IPS-15b (cell line): ENCODE measurements around the gene OVCH2.
A peak's percentile ranks its signal among the peaks of the same experiment; 100 is the strongest.

Experiments used
- H3K27me3 ChIP-seq: one replicate; pipeline ENCODE4 v1.6.1; 2013; ENCODE audit warnings: low read length; ENCODE audit not compliant: control insufficient read depth, insufficient read depth
- H3K36me3 ChIP-seq: one replicate; pipeline ENCODE4 v1.6.1; 2013; ENCODE audit warnings: low read length; ENCODE audit not compliant: control insufficient read depth, insufficient read depth
- H3K4me1 ChIP-seq: one replicate; pipeline ENCODE4 v1.6.1; 2013; ENCODE audit warnings: mild to moderate bottlenecking, low read length; ENCODE audit not compliant: control insufficient read depth, insufficient read depth
- H3K4me3 ChIP-seq: one replicate; pipeline ENCODE4 v1.5.1; 2013; ENCODE audit warnings: low read depth, low read length
- H3K9ac ChIP-seq: one replicate; pipeline ENCODE4 v1.6.1; 2013; ENCODE audit warnings: low read depth, mild to moderate bottlenecking, low read length
- H3K9me3 ChIP-seq: one replicate; pipeline ENCODE4 v1.6.1; 2013; ENCODE audit warnings: mild to moderate bottlenecking, low read length; ENCODE audit not compliant: control insufficient read depth, insufficient read depth

OVCH2 gene

DNA sequence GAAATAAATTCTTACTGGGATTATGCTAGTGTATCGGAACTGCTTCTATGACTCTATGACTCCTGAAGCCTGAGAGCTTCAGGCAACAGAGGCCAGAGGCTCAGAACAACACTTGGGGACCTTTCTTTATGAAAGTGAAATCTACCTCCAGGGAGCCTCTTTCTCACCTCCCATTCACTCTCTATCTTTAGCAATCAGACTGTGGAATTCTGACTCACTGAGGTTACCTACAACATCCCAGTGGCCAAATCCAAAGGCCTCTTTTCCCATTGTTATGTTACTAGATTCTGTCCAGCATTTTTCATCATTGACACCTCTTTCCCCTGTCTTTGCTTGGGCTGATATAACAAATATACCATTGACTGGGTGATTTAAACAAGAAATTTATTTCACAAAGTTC lies 18.9 kb downstream of the OVCH2 start:
- Histone ChIP-seq H3K9ac (no peak overlapping the region), H3K27me3 (peaks cover 2% of the 10 kb centered on the region), H3K36me3 (no peaks in the 10 kb centered on the region), H3K9me3 (no peaks in the 10 kb centered on the region), H3K4me1 (no peaks in the 10 kb centered on the region), H3K4me3 (no peak overlapping the region)

DNA sequence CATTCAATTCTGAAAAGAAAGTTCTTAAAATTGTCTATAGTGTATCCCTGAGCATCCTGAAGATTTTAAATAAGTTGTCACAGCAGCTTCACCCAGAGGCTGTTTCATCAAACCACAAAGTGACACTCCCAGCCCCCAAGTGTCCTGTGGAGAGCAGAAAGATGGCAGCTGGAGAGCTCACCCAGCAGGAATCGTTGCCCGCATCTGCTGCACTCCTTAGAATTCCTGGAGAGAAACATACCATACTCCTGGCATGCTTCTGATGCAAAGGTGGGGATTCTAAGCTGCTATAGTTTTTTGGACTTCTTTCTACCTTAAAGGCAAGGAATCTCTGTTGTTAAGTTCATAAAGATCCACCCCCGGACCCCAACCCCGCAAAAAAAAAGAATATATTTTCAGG lies 19.5 kb downstream of the OVCH2 start:
- Histone ChIP-seq H3K4me1 (no peaks in the 10 kb centered on the region), H3K27me3 (peaks cover 2% of the 10 kb centered on the region), H3K9ac (no peak overlapping the region), H3K36me3 (no peaks in the 10 kb centered on the region), H3K9me3 (no peaks in the 10 kb centered on the region), H3K4me3 (no peak overlapping the region)

DNA sequence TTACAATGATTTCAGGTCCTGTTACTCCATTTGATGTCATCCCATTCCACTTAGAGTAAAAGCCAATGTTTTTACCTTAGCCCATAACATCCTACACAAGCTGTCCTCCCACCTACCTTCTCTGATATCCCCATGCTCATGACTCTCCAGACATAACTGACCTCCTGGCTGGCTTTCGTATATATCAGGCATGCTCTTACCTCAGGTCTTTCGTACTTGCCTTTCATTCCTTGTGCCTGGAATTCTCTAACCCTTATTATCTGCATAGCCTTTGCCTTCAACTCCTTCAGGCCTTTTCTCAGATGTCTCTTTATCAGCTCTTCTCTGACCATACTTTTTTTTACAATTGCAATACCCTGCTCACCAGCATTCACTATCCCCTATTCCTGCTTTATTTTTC lies 22.7 kb downstream of the OVCH2 start:
- H3K27me3 ChIP-seq = peaks cover 2% of the 10 kb centered on the region

DNA sequence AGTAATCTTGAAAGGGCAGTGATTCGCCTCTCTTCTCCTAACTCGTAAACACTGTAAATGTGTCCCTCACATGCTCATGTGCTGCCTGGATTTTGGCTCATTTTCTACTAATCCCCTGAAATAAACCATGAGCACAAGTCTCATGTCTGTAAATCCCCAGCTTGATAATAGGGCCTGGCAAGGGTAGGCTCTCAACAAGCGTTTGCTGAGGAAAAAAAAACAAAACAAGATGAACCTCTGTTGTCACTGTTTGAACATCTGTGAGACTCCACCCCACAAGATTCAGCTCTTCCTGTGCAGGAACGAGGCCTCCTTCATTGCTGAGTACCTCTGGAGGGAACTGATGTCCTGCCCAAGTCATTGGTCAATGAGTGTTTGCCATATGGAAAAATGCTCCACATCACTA lies 28.5 kb downstream of the OVCH2 start:
- no peaks in the 10 kb centered on the region for H3K4me1 ChIP-seq
- H3K4me3 ChIP-seq = no peak overlapping the region
- H3K9ac ChIP-seq = no peak overlapping the region
- H3K27me3 ChIP-seq = peaks cover 4% of the 10 kb centered on the region
- no peaks in the 10 kb centered on the region for H3K36me3 ChIP-seq
- no peaks in the 10 kb centered on the region for H3K9me3 ChIP-seq

More for the DNA sequence above, 22.7 kb downstream of the OVCH2 start:
- H3K36me3 ChIP-seq = no peaks in the 10 kb centered on the region
- no peaks in the 10 kb centered on the region for H3K9me3 ChIP-seq
- H3K4me3 ChIP-seq = no peak overlapping the region
- H3K4me1 ChIP-seq = no peaks in the 10 kb centered on the region
- H3K9ac ChIP-seq = no peak overlapping the region

DNA sequence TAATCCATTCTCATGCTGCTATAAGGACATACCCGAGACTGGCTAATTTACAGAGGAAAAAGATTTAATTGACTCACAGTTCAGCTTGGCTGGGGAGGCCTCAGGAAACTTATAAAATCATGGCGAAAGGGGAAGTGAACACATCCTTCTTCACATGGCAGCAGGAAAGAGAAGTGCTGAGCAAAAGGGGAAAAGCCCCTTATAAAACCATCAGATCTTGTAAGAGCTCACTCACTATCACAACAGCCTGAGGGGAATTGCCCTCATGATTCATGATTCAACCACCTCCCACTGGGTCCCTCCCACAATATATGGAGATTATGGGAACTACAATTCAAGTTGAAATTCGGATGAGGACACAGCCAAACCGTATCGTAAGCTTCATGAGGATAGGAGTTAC lies 29.2 kb downstream of the OVCH2 start:
- Histone ChIP-seq H3K36me3 (no peaks in the 10 kb centered on the region), H3K9me3 (no peaks in the 10 kb centered on the region), H3K4me1 (no peaks in the 10 kb centered on the region), H3K9ac (no peak overlapping the region), H3K4me3 (no peak overlapping the region), H3K27me3 (peaks cover 4% of the 10 kb centered on the region)

DNA sequence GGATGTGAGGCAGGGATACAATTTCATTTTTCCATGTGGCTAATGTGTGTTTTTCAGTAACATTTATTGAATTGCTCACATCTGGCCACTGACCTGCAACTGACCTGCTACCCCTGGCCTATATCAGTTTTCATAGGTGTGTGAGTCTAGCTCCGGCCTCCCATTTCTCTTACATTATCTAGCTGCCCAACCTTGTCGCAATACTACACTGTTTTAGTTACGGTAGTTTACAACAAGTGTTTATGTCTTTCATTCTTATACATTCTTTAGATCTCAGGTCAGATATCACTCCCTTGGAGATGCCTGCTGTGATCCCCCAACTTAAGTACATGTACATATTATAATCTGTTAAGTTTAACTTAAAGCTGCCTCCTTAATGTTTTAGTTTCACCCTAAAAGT lies 30.6 kb downstream of the OVCH2 start:
- Histone ChIP-seq H3K9ac (no peak overlapping the region), H3K4me3 (no peak overlapping the region), H3K4me1 (no peaks in the 10 kb centered on the region), H3K27me3 (peaks cover 4% of the 10 kb centered on the region), H3K9me3 (no peaks in the 10 kb centered on the region), H3K36me3 (peaks cover 2% of the 10 kb centered on the region)

DNA sequence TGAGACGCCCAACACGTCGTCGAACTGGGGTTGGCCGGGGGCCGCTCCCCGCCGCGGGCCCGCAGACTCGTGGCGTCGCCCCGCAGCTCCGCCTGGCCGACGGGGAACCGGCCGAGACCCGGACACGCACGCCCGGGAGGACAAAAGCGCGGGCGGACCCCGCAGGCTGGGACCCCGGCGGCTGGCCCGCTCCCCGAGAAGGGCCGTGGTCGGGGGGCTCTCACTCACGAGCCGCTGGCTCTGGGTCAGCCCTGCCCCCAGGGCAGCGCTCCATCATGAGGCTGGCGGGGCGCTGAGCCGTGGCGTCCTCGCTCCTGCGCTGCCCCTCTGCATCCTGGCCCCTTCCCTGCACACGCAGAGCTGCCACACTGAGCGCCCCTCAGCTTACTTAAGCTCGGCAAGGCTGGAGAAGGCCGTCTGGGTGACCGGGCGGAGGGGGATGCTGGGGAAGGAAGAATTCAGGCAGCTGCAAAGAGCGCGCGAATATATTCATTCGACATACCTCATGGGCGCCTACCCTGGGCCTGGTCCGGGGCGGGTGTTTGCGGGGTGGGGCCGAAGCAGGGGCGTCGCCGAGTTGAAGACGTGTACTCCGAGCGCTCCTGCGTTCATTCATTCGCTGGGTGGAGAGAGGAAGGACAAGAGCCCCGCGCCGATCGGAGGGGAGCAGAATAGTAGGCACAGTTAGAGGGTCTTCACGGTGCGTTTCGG lies 32.4 kb downstream of the OVCH2 start:
- Histone ChIP-seq H3K27me3 (peaks cover 4% of the 10 kb centered on the region), H3K9ac (peak overlapping the region; percentile 82), H3K4me3 (peak overlapping the region; percentile 76)

DNA sequence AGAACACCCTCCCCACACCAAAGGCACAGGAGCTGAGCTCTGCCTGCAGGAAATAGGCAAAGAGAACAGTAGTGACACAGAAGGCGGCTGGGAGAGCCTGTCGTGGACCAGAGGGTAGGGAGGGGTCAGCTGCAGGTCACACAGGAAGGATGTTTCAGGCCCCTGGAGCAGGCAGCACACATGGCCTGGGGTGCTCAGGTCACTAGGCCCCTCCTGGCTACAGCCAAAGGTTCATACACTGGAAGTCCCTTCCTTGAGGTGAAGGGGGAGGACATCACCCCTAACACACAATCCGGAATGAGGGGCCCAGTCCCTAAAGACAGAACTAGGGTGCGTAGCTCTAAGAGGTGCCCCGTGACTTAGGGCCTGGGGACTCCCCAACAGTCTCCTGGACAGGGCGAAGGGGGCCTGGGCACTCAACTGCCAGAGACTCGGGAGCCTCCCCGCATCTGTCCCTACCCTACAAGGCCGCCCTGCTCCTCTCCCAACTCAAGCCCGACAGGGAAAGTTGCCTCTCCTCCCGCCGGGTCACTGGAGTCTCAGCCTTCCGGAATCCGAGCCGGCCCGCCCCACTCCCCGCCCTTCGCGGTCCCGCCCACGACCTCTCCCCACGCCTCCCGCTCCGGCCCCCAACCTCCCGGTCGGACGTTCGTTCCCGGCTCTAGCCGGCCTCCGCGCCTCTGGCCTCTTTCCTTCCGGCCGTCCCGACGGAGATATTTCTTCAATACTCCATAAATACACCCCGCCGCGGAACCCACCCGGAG lies 33.1 kb downstream of the OVCH2 start, which contains the start of gene CYB5R2:
Gene CYB5R2 (minus strand): TSS at position 541 of the 764 bp plus-strand sequence. CDS start 675 bp downstream, outside the sequence.
- Histone ChIP-seq H3K9me3 (no peaks in the 10 kb centered on the region), H3K27me3 (peaks cover 4% of the 10 kb centered on the region), H3K36me3 (peaks cover 4% of the 10 kb centered on the region), H3K9ac (peak within 1 kb of the TSS; percentile 82), H3K4me3 (peak within 1 kb of the TSS; percentile 76), H3K4me1 (no peaks in the 10 kb centered on the region)

More for the DNA sequence above, 32.4 kb downstream of the OVCH2 start:
- Histone ChIP-seq H3K36me3 (peaks cover 2% of the 10 kb centered on the region), H3K9me3 (no peaks in the 10 kb centered on the region), H3K4me1 (no peaks in the 10 kb centered on the region)

DNA sequence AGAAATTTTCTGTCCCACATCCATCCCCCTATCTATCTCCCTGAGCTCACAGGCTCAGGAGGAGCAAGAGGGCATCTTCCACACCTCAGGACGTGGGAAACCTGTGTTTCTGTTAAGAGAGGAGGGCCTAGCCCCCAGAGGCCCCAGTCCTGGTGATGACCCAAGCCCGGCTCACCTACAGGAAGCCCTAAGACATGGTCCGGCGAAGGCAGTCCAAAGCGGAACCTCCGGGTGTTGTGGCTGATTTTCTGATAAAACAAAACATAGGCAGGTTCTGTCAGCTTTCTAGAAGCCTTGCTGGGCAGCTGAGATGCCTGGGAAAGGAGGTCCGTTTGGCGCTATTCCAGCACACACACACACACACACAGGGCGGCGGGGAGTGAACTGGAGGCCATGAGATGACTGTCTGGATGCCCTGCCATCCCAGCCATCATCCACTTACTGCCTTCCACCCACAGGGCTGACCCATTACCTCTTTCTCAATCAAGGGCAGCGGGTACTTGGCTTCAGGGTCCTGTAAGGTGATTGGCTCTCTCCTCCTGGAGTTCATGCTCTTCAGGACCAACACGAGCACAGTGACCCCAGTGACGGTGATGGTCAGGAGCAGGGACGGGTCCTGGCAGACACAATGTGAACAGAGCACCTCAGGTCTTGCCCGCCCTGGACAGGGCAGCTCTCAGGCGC lies 33.9 kb downstream of the OVCH2 start:
- peaks cover 12% of the 10 kb centered on the region for H3K36me3 ChIP-seq
- H3K4me1 ChIP-seq = no peaks in the 10 kb centered on the region
- H3K9ac ChIP-seq = no peak overlapping the region
- peak overlapping the region; percentile 74 for H3K4me3 ChIP-seq
- peaks cover 4% of the 10 kb centered on the region for H3K27me3 ChIP-seq
- no peaks in the 10 kb centered on the region for H3K9me3 ChIP-seq

DNA sequence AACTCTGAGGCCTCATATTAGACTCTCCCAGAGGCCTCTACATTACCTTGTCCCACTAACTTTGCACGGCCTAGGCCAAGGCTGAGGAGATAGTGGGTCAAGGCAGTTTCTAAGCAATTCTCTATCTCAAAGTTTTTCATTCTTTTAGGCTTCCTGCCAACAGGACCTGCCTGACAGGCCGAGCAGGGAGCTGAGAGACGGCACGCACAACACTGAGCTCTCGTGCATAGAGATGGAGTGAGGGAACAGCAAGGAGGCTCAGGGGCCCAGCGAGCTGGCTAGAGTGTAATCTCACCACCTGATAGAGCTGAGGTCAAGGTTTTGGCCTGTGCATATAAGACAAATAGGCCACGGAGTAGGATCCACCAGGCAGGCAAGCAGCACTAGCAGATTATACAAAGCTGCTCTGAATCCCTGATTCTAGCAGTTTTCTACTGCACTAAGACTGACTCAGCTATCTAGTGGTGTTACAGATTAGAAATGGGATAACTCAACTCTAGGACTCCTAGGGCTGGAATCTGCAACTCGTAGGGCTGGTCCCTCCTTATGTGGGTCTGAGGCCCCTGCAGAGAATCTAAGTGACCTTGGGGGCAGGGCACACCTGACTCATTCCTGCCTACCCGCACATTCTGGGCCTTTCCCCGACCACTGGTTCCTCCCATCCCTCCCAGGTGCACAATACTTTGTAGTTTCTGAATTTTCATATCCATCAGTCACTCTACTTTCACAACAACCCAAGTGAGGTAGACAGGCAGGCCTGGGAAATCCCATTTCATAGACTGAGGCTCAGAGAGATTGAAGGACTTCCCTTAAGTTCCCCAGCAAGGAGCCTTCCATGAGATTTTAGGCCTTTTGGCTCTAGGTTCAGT lies 34.7 kb downstream of the OVCH2 start:
- Histone ChIP-seq H3K4me1 (no peaks in the 10 kb centered on the region), H3K27me3 (peaks cover 4% of the 10 kb centered on the region), H3K9ac (no peak overlapping the region), H3K9me3 (no peaks in the 10 kb centered on the region), H3K36me3 (peaks cover 13% of the 10 kb centered on the region), H3K4me3 (no peak overlapping the region)

DNA sequence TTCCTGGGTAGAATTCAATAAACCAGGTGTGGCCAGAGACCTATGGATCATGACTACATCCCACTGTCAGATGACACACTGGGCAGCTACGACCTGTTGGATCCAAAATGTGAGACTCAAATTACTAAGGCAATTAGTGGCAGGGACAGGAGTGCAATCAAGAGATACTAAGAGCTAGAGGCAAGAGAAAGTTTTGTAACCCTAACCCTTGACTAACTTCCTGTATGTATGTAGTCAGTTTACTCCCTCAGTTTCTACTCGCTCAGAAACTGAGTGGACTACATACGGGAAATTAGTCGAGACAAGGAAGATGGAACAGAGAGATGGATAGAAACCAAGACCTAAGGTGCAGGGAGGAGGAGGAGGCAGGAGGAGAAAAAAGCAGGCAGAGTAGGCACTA lies 35.6 kb downstream of the OVCH2 start:
- Histone ChIP-seq H3K27me3 (peaks cover 4% of the 10 kb centered on the region), H3K4me3 (no peak overlapping the region), H3K4me1 (no peaks in the 10 kb centered on the region), H3K9ac (no peak overlapping the region), H3K9me3 (no peaks in the 10 kb centered on the region), H3K36me3 (peaks cover 20% of the 10 kb centered on the region)
